GM19351 (cell line): Measurements from ENCODE around the gene B4GALT7.

ENCODE experiments used
- ATAC-seq: cut with Tn5 transposase; IDR thresholded peaks from one replicate; pipeline ENCODE4 v1.9.1; 2021; ENCODE audit warnings: mild to moderate bottlenecking, moderate library complexity; ENCODE audit not compliant: unreplicated experiment

Gene B4GALT7

DNA sequence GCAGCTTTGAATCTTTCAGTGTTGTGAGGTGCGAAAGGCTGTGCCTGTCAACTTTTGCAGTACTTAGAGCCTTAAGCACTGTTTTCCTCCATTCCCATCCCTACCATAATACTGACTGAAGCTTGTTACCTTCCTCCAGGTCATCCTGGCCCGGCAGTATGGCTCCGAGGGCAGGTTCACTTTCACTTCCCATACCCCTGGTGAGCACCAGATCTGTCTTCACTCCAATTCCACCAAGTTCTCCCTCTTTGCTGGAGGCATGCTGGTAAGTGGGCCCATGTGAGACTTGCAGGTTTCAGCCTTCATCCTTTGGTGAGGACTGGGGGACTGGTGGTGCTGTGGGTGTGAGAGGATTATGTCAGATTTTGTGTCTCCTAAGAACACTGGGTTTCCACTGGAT lies 6.4 kb upstream of the B4GALT7 start:
- ATAC-seq, result no peak

GRCh38 chr5:177594071-177594470 lies 5.9 kb upstream of the B4GALT7 start:
- no peak for ATAC-seq

DNA sequence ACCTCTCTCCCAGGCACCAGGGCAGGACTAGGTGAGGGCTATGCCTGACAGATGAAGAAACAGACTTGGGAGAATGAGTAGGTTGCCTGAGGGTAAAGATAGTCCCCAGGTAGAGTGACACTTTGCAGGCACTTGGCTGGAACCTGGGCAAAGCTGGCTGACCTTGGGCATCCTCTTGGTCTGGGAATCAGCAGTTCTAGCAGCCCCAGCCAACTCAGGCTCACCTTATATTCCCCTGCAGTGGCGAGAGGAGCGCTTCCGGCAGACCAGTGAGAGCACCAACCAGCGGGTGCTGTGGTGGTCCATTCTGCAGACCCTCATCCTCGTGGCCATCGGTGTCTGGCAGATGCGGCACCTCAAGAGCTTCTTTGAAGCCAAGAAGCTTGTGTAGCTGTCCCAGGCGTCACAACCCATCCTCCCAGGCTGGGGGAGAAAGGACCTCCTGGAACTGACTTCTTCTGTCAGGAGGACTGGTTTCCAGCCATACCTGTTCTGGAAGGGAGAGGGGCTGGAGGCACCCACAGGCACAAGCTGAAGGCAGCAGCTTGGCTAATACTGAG lies 4.8 kb upstream of the B4GALT7 start:
- ATAC-seq, result no peak

- ATAC-seq, result no peak
Observed at GRCh38 chr5:177595991-177596774, 3.7 kb upstream of the B4GALT7 start.

GRCh38 chr5:177596775-177597238 lies 3.1 kb upstream of the B4GALT7 start:
- no peak for ATAC-seq

- no peak for ATAC-seq
Observed at GRCh38 chr5:177598477-177598876, 1.5 kb upstream of the B4GALT7 start.

DNA sequence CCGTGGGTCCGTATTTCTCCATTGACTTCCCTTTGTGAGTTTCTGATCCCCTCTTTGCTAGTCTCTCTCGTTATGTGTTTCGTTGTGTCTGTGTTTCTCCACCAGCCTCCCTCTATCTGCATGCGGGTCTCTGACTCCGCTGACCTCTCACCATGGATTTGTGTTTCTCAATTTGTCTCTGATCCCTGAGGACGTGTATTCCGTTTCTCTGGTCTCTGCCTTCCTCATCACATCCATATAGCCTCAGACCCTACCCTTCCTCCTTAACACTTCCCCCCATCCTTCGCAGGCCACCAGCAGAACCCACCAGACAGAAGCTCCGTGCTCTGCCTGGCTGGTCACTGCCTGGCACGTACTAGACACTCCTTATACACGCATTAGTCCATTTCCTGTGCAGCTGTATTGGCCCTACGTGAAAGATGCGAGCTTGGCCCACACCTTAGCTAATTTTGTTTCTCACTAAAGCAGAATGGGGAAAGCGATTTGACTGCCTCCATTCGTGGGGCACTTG lies 631 bp downstream of the B4GALT7 start:
- ATAC-seq, result no peak

GRCh38 chr5:177601126-177601525 lies 1.2 kb downstream of the B4GALT7 start:
- ATAC-seq, result no peak

- ATAC-seq, result no peak
Observed at GRCh38 chr5:177601577-177602457, 1.9 kb downstream of the B4GALT7 start.

- ATAC-seq, result no peak
Observed at GRCh38 chr5:177602458-177602830, 2.5 kb downstream of the B4GALT7 start.

DNA sequence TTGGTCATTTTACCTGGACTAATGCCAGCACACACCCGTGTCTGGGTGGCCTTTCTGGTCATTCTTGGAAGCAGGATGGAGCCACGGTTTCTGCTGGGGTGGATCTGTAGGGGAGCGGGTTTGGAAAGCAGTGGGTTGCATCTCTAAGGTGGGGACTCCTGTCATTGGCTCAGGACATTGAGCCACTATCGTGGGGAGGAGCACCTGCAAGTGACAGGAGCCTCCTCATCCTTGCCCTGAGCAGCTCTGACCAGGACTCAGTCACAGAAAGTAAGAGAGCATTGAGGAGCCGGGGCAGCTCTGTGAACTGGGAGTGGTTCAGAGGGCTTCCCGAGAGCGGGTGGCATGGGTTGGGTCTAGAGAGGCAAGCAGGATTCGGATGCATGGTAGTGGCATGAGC lies 3.7 kb downstream of the B4GALT7 start:
- no peak for ATAC-seq

GRCh38 chr5:177604116-177604521 lies 4.2 kb downstream of the B4GALT7 start:
- no peak for ATAC-seq

GRCh38 chr5:177604656-177605055 lies 4.7 kb downstream of the B4GALT7 start:
- no peak for ATAC-seq

GRCh38 chr5:177605078-177605477 lies 5.1 kb downstream of the B4GALT7 start:
- no peak for ATAC-seq

- ATAC-seq, result no peak
Observed at GRCh38 chr5:177605667-177606066, 5.7 kb downstream of the B4GALT7 start.

DNA sequence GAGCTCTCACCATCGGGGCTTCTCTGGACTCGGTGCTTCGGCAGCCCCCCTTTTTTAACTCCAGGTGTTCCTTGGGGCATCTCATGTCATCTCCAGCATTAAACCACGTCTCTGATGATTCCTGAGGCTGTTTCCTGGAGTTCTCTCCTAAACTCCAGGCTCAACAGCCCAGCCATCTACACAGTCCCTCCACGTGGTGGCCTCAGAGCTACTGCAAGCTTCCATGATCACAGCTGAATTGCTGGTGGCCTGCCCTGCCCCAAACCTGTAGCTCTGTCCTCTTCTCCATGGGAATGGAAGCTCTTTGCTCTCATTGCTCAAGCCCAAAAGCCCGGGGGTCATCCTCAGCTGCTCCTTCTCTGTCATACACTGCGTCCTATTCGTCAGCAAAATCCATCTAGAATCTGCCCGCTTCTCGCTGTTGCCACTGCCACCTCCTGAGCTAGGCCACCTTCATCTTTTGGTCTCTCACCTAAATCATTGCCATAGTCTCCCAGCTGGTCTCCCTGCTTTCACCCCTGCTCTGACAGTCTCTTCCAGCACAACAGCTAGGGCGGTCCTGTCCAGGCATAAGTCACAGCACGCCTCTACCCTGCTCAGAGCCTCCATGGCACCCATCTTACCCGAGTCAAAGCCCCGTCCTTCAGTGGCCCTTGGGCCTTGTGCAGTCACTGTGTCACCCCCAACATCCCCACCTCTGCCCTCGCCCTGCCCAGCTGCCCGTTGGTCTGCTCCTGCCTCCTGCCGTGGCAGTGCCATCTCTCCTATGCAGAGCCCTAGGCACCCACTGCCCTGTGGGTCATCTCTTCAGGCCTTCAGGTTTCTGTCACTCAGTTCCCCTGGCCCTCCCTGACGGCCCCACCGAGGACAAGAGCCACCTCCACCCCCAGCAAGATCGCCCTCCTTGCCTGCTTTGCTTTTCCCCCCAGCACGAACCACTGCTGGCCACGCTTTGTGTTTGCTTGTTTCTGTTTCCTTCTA lies 6.4 kb downstream of the B4GALT7 start:
- ATAC-seq, result no peak

DNA sequence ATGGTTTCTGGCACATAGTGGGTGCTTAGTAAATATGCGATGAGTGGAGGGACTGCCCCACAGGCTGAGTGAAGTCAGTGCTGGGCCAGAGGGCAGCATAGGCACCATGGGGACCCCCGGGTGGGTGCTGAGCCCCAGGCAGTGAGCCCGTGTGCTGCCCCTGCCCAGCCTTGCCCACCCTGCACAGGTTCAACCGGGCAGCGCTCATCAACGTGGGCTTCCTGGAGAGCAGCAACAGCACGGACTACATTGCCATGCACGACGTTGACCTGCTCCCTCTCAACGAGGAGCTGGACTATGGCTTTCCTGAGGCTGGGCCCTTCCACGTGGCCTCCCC lies 7.2 kb downstream of the B4GALT7 start:
- no peak for ATAC-seq

- peak; percentile 82 for ATAC-seq
Observed at GRCh38 chr5:177607452-177608192, 7.7 kb downstream of the B4GALT7 start.

- no peak for ATAC-seq
Observed at GRCh38 chr5:177608243-177609075, 8.5 kb downstream of the B4GALT7 start.
